ENCODE measurements around the gene KRTAP10-1. TPM values are rescaled to one million over a fixed set of nuclear protein-coding genes. Genes with fewer than 3 reads are reported as not detected.

KRTAP10-1 gene
- total and polyA plus RNA-seq, 2 of the 13 experiments (the other 11 are each of a cell fraction or from before 2014, with no cell fraction given) = not detected

DNA sequence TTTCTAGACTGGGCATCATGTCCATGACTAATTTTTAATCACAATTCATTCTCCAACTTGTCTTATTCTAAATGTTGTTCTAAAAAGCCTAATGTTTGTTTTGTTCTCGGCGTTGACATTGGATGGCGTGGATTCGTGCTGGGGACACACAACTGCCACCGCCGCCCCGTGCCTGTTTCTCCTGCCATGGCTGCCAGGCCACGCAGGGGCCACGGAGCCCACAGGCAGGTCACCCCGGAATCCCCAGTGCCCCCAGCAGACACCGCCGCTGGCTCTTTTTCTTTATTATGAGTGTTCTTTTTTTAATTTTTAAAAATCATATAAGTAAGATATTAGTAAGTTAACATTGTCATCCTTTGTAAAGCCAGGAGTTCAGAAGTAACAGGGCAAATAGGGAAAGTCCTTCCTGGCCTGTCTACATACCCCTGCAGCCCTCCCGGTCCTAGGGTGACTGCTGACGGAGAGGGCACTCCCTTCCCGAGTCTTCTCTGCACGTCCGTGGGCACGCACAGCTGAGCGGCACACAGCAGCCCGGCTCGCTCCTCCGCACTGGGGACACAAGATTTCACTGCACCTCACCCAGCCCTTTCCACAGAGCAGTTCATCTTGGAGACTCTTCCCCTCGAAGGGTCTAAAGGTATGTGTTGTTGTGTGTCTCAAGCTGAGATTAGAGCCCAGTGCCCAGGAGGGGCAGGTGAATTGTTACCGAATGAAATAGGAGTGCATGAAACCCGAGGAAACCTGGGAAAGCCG lies 32.1 kb downstream of the KRTAP10-1 start:
- no peak for FAIRE-seq
- H2AFZ ChIP-seq (ENCODE audit: low read length) = no peak overlapping the region
- H3K27ac ChIP-seq (ENCODE audit: extremely low read length, insufficient read depth, low read length) = peak overlapping the region; percentile 91
- 85% methylated on average over 25 of the region's 26 CpGs for WGBS (ENCODE audit: low lambda C conversion rate)
- H3K4me3 ChIP-seq (replicated peaks in 1 of 3; ENCODE audit: insufficient read depth in 1 of 3, low read depth in 2 of 3, low read length in 3 of 3) = peak overlapping the region; percentile 57 to 77 (median 67)
- CTCF ChIA-PET (ENCODE audit: low intra/inter-chr PET ratio, low total read pairs) = no interaction called here
- peak overlapping the region; percentile 98 for H3K4me2 ChIP-seq (ENCODE audit: low read depth, low read length)
- intact Hi-C loops (cut with micrococcal nuclease; ENCODE audit: unreplicated experiment) (no loop called here), in situ Hi-C loops (cut with HindIII; ENCODE audit: extremely low pct_ligation_motif_present, low pct_unique_long_range_greater_than_20kb) (loop anchor here (5.0 kb wide), 1 partner anchor 229 kb away; no protein-coding TSS in a partner anchor)
- peak overlapping the region; percentile 83 for H3K9ac ChIP-seq (ENCODE audit: insufficient read depth, low read depth, low read length)
- peaks cover 14 to 19% of the 10 kb centered on the region in 2 experiments for H3K36me3 ChIP-seq (replicated peaks in 1 of 2; ENCODE audit: control insufficient read depth in 1 of 2, insufficient read depth in 2 of 2, low read length in 2 of 2)
- no peak for DNase-seq (ENCODE audit: low spot score)
- no peaks in the 10 kb centered on the region for H4K20me1 ChIP-seq (ENCODE audit: insufficient read depth, low read length)
- TF ChIP-seq ARNTL (CRISPR knock-in tag; IDR thresholded peaks at IDR 0.05) (no peak), RAD21 (CRISPR knock-in tag; IDR thresholded peaks at IDR 0.05) (no peak), PHB2 (IDR thresholded peaks at IDR 0.05; ENCODE audit: partially characterized antibody) (no peak), ZNF747 (CRISPR knock-in tag; IDR thresholded peaks at IDR 0.05; ENCODE audit: borderline replicate concordance) (0 out of 2 replicates have a peak, but pooled peaks have one; percentile 2), ZNF790 (CRISPR knock-in tag; IDR thresholded peaks at IDR 0.05; ENCODE audit: borderline replicate concordance) (no peak), FOXK2 (IDR thresholded peaks at IDR 0.05) (no peak)
- no TSS peak for BruUV-seq (replicated peaks)
- no peak for ATAC-seq
- no peaks in the 10 kb centered on the region; a peak in 1 of 5 replicates for H3K27me3 ChIP-seq (ENCODE audit: control insufficient read depth in 1 of 2, insufficient read depth in 2 of 2, low read length in 2 of 2)
- peaks cover 61% of the 10 kb centered on the region for H3K4me1 ChIP-seq (ENCODE audit: insufficient read depth, low read length)
- POLR2A ChIA-PET = interaction anchor here (0.7 kb wide), 1 partner anchor 10 kb away, joined by 3 read pairs; no protein-coding TSS in a partner anchor
- H3K9me3 ChIP-seq (ENCODE audit: low read length) = no peaks in the 10 kb centered on the region
- peaks cover 25% of the 10 kb centered on the region for H3K79me2 ChIP-seq (ENCODE audit: insufficient read depth, low read length)

Data from HepG2 (cell line).